H1 (cell line): ENCODE results near the gene EXOC2. TPM values are rescaled to one million over a fixed set of nuclear protein-coding genes. Genes with fewer than 3 reads are reported as not detected.

Experiments
- ZNF274 ChIP-seq: IDR thresholded peaks from 2 replicates; pipeline ENCODE4 v1.7.0; 2012; ENCODE audit warnings: low read length, borderline replicate concordance; ENCODE audit errors: extremely low read depth
- polyA plus RNA-seq, 7 experiments: library from polyadenylated mRNA; depleted of rRNA in 3 of 7; stranded (reverse) in 5 of 7; unstranded in 2 of 7; fragments of >200 nt in 5 of 7; fragments of 200-250 nt in 2 of 7; gene quantifications; 1 replicate in 5 of 7; 2 replicates in 1 of 7; 4 replicates in 1 of 7; pipeline versions ENCODE4 v1.2.1 to v1.2.3, GENCODE V29; 2011 to 2013; ENCODE audit warnings: missing spikeins in 2 of 7, mixed read lengths in 2 of 7
- total RNA-seq: library from RNA; stranded (reverse); fragmentation: NEBNext Ultra II Directional; extraction: Animal tissue kit (Norgen Biotek cat#: 25700); gene quantifications from 2 replicates; pipeline ENCODE4 v1.2.1, GENCODE V29; 2021

EXOC2 gene
- total and polyA plus RNA-seq, 2 of the 8 experiments (the other 6 are each of a cell fraction or from before 2014, with no cell fraction given) = 25.5 to 44.4 TPM

GRCh38 chr6:497258-497657, 195.7 kb downstream of the EXOC2 start (continued):
- TF ChIP-seq ZNF274 = no peak
